ENCODE data around the gene LRFN4. TPM values are rescaled to one million over a fixed set of nuclear protein-coding genes. Genes with fewer than 3 reads are reported as not detected.

Gene LRFN4
- total RNA-seq (10 to 100 TPM in 2 of 7 donors, 1 to 10 TPM in 5; 3.3 to 10.3 (median 8.0) TPM), polyA plus RNA-seq (10 to 100 TPM in 1 of 3 donors, 1 to 10 TPM in 2; 3.9 to 12.0 (median 7.9) TPM)
- long read RNA-seq, donor 1, transcript LRFN4-201 (2 exons, 2,431 nt), result major isoform, 8 of 8 reads
- long read RNA-seq, donor 1, partial matches to known transcripts, result 0 of 8 reads
- long read RNA-seq, donor 1, other reads (novel, unspliced or antisense), result 0 of 8 reads
- long read RNA-seq, donor 2, partial matches to known transcripts, result 0 of 3 reads
- long read RNA-seq, donor 2, other reads (novel, unspliced or antisense), result 0 of 3 reads

- DNase-seq, result peak; percentile 90
- no peaks in the 10 kb centered on the region for H3K9me3 ChIP-seq
- no peak for TF ChIP-seq POLR2AphosphoS5 (IDR thresholded peaks at IDR 0.05)
- TF ChIP-seq, protein P1, sequence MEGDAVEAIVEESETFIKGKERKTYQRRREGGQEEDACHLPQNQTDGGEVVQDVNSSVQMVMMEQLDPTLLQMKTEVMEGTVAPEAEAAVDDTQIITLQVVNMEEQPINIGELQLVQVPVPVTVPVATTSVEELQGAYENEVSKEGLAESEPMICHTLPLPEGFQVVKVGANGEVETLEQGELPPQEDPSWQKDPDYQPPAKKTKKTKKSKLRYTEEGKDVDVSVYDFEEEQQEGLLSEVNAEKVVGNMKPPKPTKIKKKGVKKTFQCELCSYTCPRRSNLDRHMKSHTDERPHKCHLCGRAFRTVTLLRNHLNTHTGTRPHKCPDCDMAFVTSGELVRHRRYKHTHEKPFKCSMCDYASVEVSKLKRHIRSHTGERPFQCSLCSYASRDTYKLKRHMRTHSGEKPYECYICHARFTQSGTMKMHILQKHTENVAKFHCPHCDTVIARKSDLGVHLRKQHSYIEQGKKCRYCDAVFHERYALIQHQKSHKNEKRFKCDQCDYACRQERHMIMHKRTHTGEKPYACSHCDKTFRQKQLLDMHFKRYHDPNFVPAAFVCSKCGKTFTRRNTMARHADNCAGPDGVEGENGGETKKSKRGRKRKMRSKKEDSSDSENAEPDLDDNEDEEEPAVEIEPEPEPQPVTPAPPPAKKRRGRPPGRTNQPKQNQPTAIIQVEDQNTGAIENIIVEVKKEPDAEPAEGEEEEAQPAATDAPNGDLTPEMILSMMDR (IDR thresholded peaks at IDR 0.05 in 8 of 11, conservative IDR thresholded peaks at IDR 0.05 in 3 of 11), result no peak
- no peak for TF ChIP-seq POLR2A (IDR thresholded peaks at IDR 0.05)
- H3K4me1 ChIP-seq, result peaks cover 5 to 58% (median 28%) of the 10 kb centered on the region in 6 donors
- H3K27me3 ChIP-seq (replicated peaks in 1 of 7), result no peaks in the 10 kb centered on the region
- peak within 1 kb of the TSS; percentile 78 to 94 (median 90) for H3K27ac ChIP-seq
- WGBS, 5 donors, result 0 to 1% (median 0%) methylated on average over 3 to 103 of the region's 103 CpGs
- H3K36me3 ChIP-seq, result peaks cover 0 to 22% (median 2%) of the 10 kb centered on the region in 6 donors
- H3K4me3 ChIP-seq, result peak within 1 kb of the TSS; percentile 40 to 94 (median 84)
- intact Hi-C loops (cut with DNase I; ENCODE audit: low total_unique reads), result no loop called here
Measured at GRCh38 chr11:66856496-66857233, at the start of gene LRFN4. TSS of gene LRFN4 (plus strand) at chr11:66857064. CDS start at chr11:66857745, 681 bp downstream.

- intact Hi-C loops (cut with DNase I; ENCODE audit: low total_unique reads), result no loop called here
- TF ChIP-seq POLR2AphosphoS5 (IDR thresholded peaks at IDR 0.05) (no peak), POLR2A (IDR thresholded peaks at IDR 0.05) (no peak)
- TF ChIP-seq, protein P1 (IDR thresholded peaks at IDR 0.05 in 8 of 11, conservative IDR thresholded peaks at IDR 0.05 in 3 of 11), result no peak
- WGBS, 5 donors, result 93 to 98% (median 96%) methylated on average over 3 of the region's 3 CpGs
Measured at GRCh38 chr11:66809592-66809991, 47.3 kb upstream of the LRFN4 start.

GRCh38 chr11:66810576-66811185 is 46.2 kb upstream of the LRFN4 start:
- DNase-seq, result no peak
- Histone ChIP-seq H3K4me3 (no peak overlapping the region), H3K27ac (no peak overlapping the region), H3K27me3 (replicated peaks in 1 of 7) (no peaks in the 10 kb centered on the region), H3K4me1 (no peaks in the 10 kb centered on the region), H3K36me3 (peaks cover 0 to 3% (median 0%) of the 10 kb centered on the region in 6 donors), H3K9me3 (no peaks in the 10 kb centered on the region)
- intact Hi-C loops (cut with DNase I; ENCODE audit: low total_unique reads), result no loop called here
- TF ChIP-seq POLR2AphosphoS5 (IDR thresholded peaks at IDR 0.05) (no peak), POLR2A (IDR thresholded peaks at IDR 0.05) (no peak)
- TF ChIP-seq, protein P1 (IDR thresholded peaks at IDR 0.05 in 8 of 11, conservative IDR thresholded peaks at IDR 0.05 in 3 of 11), result no peak
- WGBS, 5 donors, result 88 to 100% (median 94%) methylated on average over 1 of the region's 1 CpG

More at GRCh38 chr11:66809592-66809991, 47.3 kb upstream of the LRFN4 start:
- H3K27me3 ChIP-seq (replicated peaks in 1 of 7), result no peaks in the 10 kb centered on the region
- H3K36me3 ChIP-seq, result peaks cover 0 to 3% (median 0%) of the 10 kb centered on the region in 6 donors
- H3K4me3 ChIP-seq, result no peak overlapping the region
- no peak for DNase-seq
- no peaks in the 10 kb centered on the region for H3K4me1 ChIP-seq
- H3K9me3 ChIP-seq, result no peaks in the 10 kb centered on the region
- no peak overlapping the region for H3K27ac ChIP-seq

Measured in spleen (tissue), 13 donors.